Astrocyte of the hippocampus (primary cell): ENCODE results near the gene MYO18A.

Experiments used
- DNase-seq: peaks from one replicate; pipeline ENCODE4 v3.0.0; 2011; ENCODE audit warnings: low read depth, low spot score

Gene MYO18A

GRCh38 chr17:29050176-29050575 is 130.0 kb downstream of the MYO18A start:
- no peak for DNase-seq

GRCh38 chr17:29049541-29050145 is 130.6 kb downstream of the MYO18A start:
- DNase-seq: no peak

- DNase-seq: peak; percentile 66
These were observed 131.5 kb downstream of the MYO18A start for GRCh38 chr17:29048440-29049368.

- DNase-seq: no peak
These were observed 133.7 kb downstream of the MYO18A start for GRCh38 chr17:29046473-29046839.

DNA sequence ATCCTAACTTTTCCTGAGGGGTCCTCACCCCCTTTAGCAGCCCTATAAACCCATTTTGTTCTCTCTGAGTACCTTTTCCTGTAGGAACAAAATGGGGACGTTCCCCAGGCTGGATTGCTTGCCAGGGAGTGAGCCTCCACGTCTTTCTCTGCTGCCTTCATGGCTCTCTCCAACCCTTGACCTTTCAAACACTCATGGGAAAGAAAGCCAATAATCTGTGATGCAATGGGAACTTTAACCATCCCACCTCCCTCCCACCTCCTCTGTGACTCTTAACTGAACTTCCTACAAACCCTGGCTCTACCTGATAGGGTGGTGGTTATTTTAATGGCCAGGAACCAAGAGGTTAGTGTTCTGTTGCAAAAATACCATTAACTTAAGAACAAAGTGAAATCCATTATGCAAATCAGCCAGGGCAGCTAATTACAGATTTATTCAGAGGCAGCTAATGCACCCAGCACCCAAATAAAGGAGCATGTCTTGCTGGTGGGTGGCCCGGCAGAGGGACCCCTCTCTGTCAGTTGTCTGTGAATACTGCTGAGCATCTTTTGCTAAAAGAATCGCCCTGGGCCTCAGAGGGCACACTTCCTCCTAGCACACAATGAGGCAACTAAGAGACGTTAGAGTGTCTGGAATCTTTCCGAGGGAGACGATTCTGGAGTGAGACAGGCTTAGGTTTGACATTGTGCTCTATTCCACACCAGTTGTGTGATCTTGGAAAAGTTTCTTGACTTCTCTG is 134.3 kb downstream of the MYO18A start:
- no peak for DNase-seq

DNA sequence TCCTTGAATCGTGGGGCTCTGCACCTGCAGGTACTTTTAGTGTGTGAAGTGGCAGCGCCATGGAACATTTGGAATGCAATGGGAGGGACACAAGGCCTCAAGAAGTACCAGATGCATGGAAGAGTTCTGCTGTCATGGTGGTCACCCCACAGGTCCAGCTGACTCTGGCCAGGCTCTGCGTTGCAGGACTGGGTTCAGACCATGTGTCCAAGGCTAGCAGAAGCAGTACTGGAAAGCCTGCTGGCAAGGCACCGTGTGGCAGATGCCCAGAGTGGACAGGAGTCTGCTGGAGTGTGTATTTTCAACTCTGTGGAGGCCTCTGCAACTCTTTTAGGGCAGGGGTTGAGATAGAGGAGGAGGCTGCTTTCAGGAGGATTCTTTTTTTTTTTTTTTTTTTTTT is 135.2 kb downstream of the MYO18A start:
- DNase-seq: no peak

DNA sequence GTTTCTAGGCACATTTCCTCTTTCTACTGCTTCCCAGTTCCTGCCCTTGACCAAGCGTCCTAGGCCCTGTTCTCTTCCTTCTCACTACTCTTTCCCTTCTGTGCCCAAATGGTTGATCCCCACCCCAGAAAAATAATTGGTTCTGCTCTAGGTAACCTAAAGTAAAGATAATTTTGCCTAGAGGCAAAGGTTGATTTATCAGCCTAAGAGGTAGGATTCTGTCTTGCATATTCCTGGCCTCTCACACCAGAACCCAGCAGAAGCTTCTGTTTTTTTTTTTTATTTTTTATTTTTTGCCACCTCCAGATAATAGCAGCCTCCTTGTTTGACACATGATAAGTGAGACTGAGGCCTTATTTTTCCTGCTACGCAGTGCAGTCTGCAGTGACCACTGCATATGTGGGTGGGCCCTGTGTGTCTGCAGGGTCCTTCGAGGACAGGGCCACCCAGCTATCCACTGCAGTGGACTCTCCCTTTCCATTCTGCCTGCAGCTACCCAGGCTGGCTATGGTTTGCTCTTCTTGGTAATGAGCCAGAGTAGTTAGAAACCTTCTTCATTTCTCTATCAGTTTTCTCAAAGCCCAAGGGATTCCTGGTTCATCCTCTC is 136.6 kb downstream of the MYO18A start:
- no peak for DNase-seq

- peak; percentile 92 for DNase-seq
These were observed 137.3 kb downstream of the MYO18A start, which contains the start of gene PIPOX for GRCh38 chr17:29042679-29043538. Gene PIPOX, plus strand, starts transcription at chr17:29043141. Its CDS starts 85 bp downstream, at chr17:29043226.

DNA sequence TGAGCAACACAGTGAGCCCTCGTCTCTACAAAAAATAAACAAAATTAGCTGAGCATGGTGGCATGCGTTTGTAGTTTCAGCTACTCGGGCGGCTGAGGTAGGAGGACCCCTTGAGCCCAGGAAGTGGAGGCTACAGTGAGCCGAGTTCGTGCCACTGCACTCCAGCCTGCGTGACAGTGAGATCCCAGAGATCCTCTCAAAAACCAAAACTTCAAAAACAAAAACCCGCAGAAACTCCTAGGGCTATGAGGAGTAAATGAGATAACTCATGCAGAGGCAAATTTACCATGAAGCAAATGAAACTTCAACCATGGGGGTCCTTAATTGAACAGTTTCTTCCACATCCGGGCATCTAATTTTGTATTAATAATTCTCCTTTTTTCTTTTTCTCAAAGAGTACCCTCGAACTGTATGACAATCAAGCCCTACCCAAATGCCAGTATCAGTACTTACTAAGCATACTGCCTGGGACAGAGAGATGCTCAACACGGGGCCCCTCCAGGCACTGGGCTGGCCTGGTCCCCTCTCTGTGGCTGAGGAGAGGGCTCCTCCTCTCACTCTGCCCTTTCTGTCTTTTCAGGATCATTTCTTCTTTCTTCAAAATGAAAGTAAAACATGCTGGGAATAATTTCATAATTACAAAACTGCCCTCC is 138.0 kb downstream of the MYO18A start:
- DNase-seq: no peak

- no peak for DNase-seq
These were observed 138.6 kb downstream of the MYO18A start for GRCh38 chr17:29041571-29041970.

GRCh38 chr17:29041091-29041490 is 139.1 kb downstream of the MYO18A start:
- DNase-seq: no peak

- DNase-seq: peak; percentile 95
These were observed 140.2 kb downstream of the MYO18A start for GRCh38 chr17:29039764-29040598.

- peak; percentile 26 for DNase-seq
These were observed 142.0 kb downstream of the MYO18A start for GRCh38 chr17:29038085-29038795.

DNA sequence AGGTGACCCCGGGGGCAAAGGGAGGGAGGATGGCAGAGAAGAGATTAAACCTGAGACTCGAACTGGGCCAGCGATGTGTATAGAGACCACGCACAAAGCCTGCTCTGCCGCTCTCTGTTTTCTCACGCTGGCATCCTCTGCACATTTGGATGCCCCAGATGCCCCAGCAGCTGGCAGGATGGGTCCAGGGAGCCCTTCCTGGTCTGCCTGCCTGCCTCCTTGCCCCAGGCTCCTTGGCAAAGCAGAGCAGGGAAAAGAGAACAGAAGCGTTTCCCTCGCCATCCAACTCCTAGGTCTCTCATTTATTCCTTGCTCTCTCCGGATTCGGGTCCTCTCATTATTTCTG is 142.5 kb downstream of the MYO18A start:
- no peak for DNase-seq

DNA sequence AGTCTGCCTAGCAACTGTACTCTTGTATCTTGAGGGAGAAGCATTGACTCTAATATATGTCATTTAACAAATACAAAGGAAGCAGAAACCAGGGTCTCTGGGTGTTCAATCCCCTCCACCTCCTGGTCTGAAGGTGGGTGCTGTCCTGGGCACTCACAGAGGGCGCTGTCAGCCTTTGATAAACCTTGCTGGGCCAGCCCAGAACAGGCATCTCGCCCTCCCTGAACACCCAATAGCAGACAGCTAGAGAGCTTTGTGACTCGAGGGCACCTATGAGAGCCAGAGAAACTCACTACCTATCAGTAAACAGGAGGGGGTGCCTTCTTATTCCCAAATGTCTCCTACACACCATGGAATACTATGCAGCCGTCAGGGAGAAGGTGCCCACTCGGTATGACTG is 143.6 kb downstream of the MYO18A start:
- no peak for DNase-seq

- DNase-seq: no peak
These were observed 145.7 kb downstream of the MYO18A start for GRCh38 chr17:29034510-29034909.

DNA sequence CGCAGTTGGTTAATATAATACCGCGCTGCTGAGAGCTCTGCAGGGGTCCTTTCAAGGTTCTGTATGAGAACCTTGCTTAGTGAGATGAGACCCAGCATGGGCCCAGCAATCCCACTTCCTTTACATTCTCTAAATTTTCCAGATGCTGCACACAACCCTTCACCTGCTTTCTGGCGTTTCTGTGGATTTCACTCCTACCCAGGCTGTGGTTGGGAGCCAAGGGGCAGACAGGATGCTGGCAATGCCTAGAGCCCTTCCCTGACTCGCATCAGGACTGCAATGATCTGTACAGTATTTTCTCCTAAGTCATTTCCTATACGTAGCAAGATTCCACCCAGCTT is 147.4 kb downstream of the MYO18A start:
- no peak for DNase-seq

DNA sequence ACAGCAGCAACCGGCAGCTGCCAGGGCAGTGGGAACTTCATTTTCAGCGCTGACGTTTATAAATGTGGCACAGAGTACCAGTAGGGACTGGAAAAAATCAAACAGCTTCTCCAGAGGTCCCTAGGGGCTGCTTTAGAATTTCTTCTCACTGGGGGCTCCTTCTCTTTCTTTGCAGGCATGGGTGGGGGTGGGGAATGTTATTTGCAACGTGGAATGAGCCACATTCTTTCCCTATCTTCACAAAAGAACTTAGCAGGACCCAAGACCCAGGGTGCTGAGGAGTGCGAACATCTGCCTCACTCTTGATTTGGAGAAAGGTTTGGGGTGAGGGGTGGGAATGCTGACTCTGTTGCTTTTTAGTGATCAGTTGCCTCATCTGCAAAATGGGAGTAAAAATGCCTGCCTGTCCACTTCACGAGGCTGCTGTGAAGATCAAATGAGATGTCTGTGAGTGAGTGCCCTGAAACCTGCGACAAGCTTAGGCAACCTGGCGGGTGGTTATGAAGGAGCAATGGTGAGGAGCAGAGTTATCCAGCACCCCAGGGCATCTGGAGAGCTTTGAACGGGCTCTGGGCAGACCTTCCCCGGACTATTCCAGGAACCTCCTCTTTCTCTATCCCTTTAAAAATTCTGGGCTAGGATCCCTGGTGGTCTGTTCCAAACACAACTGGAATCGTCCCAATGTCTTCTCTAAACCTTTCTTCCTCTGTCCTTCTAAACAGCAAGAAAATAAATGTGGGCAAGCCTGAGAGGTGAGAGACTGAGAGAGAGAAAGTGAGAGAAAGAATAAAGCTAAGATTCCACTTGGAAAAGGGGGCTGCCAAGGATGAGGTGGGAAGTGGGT is 148.0 kb downstream of the MYO18A start:
- no peak for DNase-seq
